B cell (primary cell): ENCODE results near the gene FREM2. TPM values are rescaled to one million over a fixed set of nuclear protein-coding genes. Genes with fewer than 3 reads are reported as not detected.

Experiments used
- ATAC-seq: fragments of 200-7000 bp; cut with Tn5 transposase; one replicate; pipeline ENCODE4 v1.10.0; 2021; ENCODE audit warnings: low read depth, mild to moderate bottlenecking, moderate number of reproducible peaks, moderate library complexity
- CTCF ChIA-PET: fragments of 350-600 bp; sonication (Branson Sonifier 250); formaldehyde crosslinking; loops from one replicate; lab custom pipeline; 2021; ENCODE audit warnings: antibody characterized with exemption, inconsistent platforms; lab: Charles Lee
- POLR2A ChIA-PET: fragments of 350-600 bp; sonication (Branson Sonifier 250); formaldehyde crosslinking; loops from one replicate; lab custom pipeline; 2021; ENCODE audit warnings: antibody characterized with exemption; lab: Charles Lee
- DNase-seq: peaks from one replicate; pipeline ENCODE4 v3.0.0; 2013
- H2AFZ ChIP-seq: 2 replicates; pipeline ENCODE4 v1.6.1; 2012; ENCODE audit warnings: mild to moderate bottlenecking, low read depth, low read length; ENCODE audit not compliant: insufficient read depth, poor library complexity, severe bottlenecking
- H3K27ac ChIP-seq, 2 donors: 1 replicate in 1 of 2; 2 replicates in 1 of 2; pipeline ENCODE4 v1.5.1; 2012 to 2013; ENCODE audit warnings: low read length in 2 of 2, mild to moderate bottlenecking in 2 of 2, moderate library complexity in 1 of 2
- H3K27me3 ChIP-seq, 4 experiments: fragments of 200-600 bp in 1 of 4; sonication (generic) in 1 of 4; replicated peaks in 1 of 4; 1 replicate in 2 of 4; 2 replicates in 2 of 4; pipeline versions ENCODE4 v1.6.1 to v1.7.0; 2013 to 2016; ENCODE audit warnings: low read length in 3 of 4, mild to moderate bottlenecking in 2 of 4, mixed read lengths in 1 of 4, moderate library complexity in 1 of 4; ENCODE audit not compliant: insufficient read depth in 4 of 4, control insufficient read depth in 3 of 4; ENCODE audit errors: control extremely low read depth in 1 of 4
- H3K36me3 ChIP-seq, 2 experiments: replicated peaks in 1 of 2; 1 replicate in 1 of 2; 2 replicates in 1 of 2; pipeline versions ENCODE4 v1.6.1 to v1.7.1; 2013; ENCODE audit warnings: low read length in 1 of 2; ENCODE audit not compliant: insufficient read depth in 2 of 2, control insufficient read depth in 1 of 2; ENCODE audit errors: control extremely low read depth in 1 of 2, extremely low read depth in 1 of 2
- H3K4me1 ChIP-seq, 2 donors: fragments of 200-600 bp in 1 of 2; sonication (generic) in 1 of 2; 1 replicate in 1 of 2; 2 replicates in 1 of 2; pipeline versions ENCODE4 v1.5.1 to v1.6.1; 2013 to 2017; ENCODE audit warnings: low read length in 2 of 2; ENCODE audit not compliant: control insufficient read depth in 2 of 2, insufficient read depth in 2 of 2
- H3K4me2 ChIP-seq: replicated peaks from 2 replicates; pipeline ENCODE3; 2012; ENCODE audit warnings: mild to moderate bottlenecking, low read depth, low read length; ENCODE audit not compliant: poor library complexity, severe bottlenecking
- H3K4me3 ChIP-seq, 5 experiments: fragments of 200-600 bp in 1 of 5; sonication (generic) in 1 of 5; 1 replicate in 3 of 5; 2 replicates in 2 of 5; pipeline versions ENCODE4 v1.5.1 to v1.7.0; 2011 to 2016; ENCODE audit warnings: low read length in 4 of 5, mild to moderate bottlenecking in 4 of 5, low read depth in 2 of 5, control low read depth in 1 of 5, moderate library complexity in 1 of 5; ENCODE audit not compliant: insufficient read depth in 1 of 5; ENCODE audit errors: control extremely low read depth in 1 of 5, extremely low read depth in 1 of 5
- H3K79me2 ChIP-seq: fragments of 200-600 bp; sonication (generic); one replicate; pipeline ENCODE4 v1.6.0; 2016; ENCODE audit warnings: low read length; ENCODE audit not compliant: control insufficient read depth, insufficient read depth
- H3K9ac ChIP-seq: fragments of 200-600 bp; sonication (generic); 2 replicates; pipeline ENCODE4 v1.6.1; 2017; ENCODE audit warnings: mild to moderate bottlenecking, low read length, moderate library complexity
- H3K9me3 ChIP-seq, 3 donors: one replicate each; pipeline versions ENCODE4 v1.6.1 to v1.7.1; 2013; ENCODE audit warnings: low read length in 2 of 3; ENCODE audit not compliant: control insufficient read depth in 2 of 3, insufficient read depth in 1 of 3; ENCODE audit errors: control extremely low read depth in 1 of 3
- H4K20me1 ChIP-seq: 2 replicates; pipeline ENCODE4 v1.6.0; 2012; ENCODE audit warnings: mild to moderate bottlenecking, low read length; ENCODE audit not compliant: insufficient read depth, control insufficient read depth, poor library complexity, severe bottlenecking
- H3K27ac Mint-ChIP-seq: one replicate; pipeline ENCODE4 v1.8.0; 2021; ENCODE audit warnings: mixed read lengths
- H3K27me3 Mint-ChIP-seq: one replicate; pipeline ENCODE4 v1.8.0; 2021; ENCODE audit warnings: mixed read lengths
- H3K4me1 Mint-ChIP-seq: one replicate; pipeline ENCODE4 v1.8.0; 2021; ENCODE audit warnings: mixed read lengths
- H3K4me3 Mint-ChIP-seq: one replicate; pipeline ENCODE4 v1.8.0; 2021; ENCODE audit warnings: mixed read lengths
- H3K9me3 Mint-ChIP-seq: one replicate; pipeline ENCODE4 v1.8.0; 2022; ENCODE audit warnings: mixed read lengths; ENCODE audit not compliant: insufficient read depth
- EZH2 ChIP-seq: IDR thresholded peaks from 2 replicates; pipeline ENCODE4 v1.6.1; 2012; ENCODE audit warnings: borderline replicate concordance, low read depth, mild to moderate bottlenecking, moderate library complexity, low read length; ENCODE audit not compliant: insufficient read depth, poor library complexity, severe bottlenecking
- WGBS: methylation state at CpG from one replicate; pipeline ENCODE4 v1.1.5; 2013; ENCODE audit warnings: missing lambda C conversion rate; ENCODE audit not compliant: insufficient coverage; 5-methylcytosine and 5-hydroxymethylcytosine counted together
- intact Hi-C: fragments of 100-400 bp; cut with micrococcal nuclease; formaldehyde crosslinking; loops from one replicate; pipeline ENCODE4 v1.10.0; 2022
- polyA plus RNA-seq: library from polyadenylated mRNA; depleted of rRNA; stranded (reverse); fragments of >200 nt; gene quantifications from 2 replicates; pipeline ENCODE4 v1.2.3, GENCODE V29; 2012
- total RNA-seq, 2 donors: library from RNA; stranded (reverse); fragments of 120-200 nt in 1 of 2; gene quantifications; 1 replicate in 1 of 2; 2 replicates in 1 of 2; pipeline versions ENCODE4 v1.2.3 to v1.2.4, GENCODE V29; 2013 to 2022
- TF ChIP-seq, protein P1 (sequence below): fragments of 200-600 bp; IDR thresholded peaks from one replicate; pipeline ENCODE4 v1.8.0; 2022; ENCODE audit warnings: antibody characterized with exemption, mild to moderate bottlenecking

FREM2 gene
- total and polyA plus RNA-seq, 2 donors (not counting 1 experiment from before 2014, with no cell fraction given) = not detected

DNA sequence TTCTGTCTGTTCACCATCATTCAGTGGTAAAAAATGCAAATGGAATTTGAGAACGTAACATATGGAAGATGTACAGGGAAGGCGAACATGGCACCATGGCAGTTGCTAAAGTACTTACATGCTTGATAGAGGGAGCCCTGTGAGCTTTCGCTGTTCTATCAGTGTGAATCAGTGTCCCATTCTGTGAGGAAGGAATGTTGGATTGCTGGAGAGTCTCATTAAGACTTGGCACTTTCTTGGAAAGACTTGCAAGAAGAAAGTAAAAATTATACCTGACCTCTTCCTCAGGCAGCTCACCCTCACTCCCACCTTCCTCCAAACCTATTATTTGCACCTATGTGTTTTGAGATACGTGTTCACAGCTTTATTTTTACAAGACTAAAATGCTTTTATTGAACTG, 43.5 kb downstream of the FREM2 start:
- Histone ChIP-seq H3K9me3 (no peaks in the 10 kb centered on the region), H3K79me2 (no peaks in the 10 kb centered on the region), H3K27ac (no peak overlapping the region), H3K36me3 (no peaks in the 10 kb centered on the region), H3K4me3 (no peak overlapping the region), H3K9ac (no peak overlapping the region), H4K20me1 (no peaks in the 10 kb centered on the region), H3K4me2 (no peak overlapping the region), H3K4me1 (no peaks in the 10 kb centered on the region), H3K27me3 (no peaks in the 10 kb centered on the region), H2AFZ (no peak overlapping the region)
- no peak for DNase-seq
- Mint-ChIP-seq H3K4me3 (no peak overlapping the region), H3K27ac (no peak overlapping the region), H3K4me1 (no peaks in the 10 kb centered on the region), H3K9me3 (no peaks in the 10 kb centered on the region), H3K27me3 (no peaks in the 10 kb centered on the region)
- TF ChIP-seq EZH2 = no peak
- TF ChIP-seq, protein P1, sequence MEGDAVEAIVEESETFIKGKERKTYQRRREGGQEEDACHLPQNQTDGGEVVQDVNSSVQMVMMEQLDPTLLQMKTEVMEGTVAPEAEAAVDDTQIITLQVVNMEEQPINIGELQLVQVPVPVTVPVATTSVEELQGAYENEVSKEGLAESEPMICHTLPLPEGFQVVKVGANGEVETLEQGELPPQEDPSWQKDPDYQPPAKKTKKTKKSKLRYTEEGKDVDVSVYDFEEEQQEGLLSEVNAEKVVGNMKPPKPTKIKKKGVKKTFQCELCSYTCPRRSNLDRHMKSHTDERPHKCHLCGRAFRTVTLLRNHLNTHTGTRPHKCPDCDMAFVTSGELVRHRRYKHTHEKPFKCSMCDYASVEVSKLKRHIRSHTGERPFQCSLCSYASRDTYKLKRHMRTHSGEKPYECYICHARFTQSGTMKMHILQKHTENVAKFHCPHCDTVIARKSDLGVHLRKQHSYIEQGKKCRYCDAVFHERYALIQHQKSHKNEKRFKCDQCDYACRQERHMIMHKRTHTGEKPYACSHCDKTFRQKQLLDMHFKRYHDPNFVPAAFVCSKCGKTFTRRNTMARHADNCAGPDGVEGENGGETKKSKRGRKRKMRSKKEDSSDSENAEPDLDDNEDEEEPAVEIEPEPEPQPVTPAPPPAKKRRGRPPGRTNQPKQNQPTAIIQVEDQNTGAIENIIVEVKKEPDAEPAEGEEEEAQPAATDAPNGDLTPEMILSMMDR = no peak
- CTCF ChIA-PET = no interaction called here
- intact Hi-C loops = no loop called here
- 93% methylated on average over 2 of the region's 4 CpGs for WGBS
- POLR2A ChIA-PET = no interaction called here
- ATAC-seq = no peak

DNA sequence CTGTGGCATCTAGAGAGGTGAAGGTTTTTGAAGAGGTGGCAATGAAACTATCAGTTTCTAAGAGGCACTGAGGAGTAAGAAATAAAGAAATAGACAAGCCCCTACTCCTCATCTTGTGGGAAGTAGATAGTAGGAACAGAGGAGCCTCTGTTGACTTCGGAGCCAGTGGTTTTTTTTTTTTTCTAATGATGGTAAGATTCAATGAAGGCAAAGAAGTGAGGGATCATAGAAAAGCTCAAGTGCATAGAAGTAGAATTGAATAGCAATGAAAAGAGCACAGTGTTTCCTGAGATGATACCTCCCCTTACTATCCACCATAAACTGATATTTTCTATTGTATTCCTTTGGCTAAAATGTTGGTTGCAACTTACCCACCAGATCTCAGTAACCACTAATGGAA, 46.3 kb downstream of the FREM2 start:
- ChIA-PET POLR2A (no interaction called here), CTCF (no interaction called here)
- Mint-ChIP-seq H3K27me3 (no peaks in the 10 kb centered on the region), H3K9me3 (no peaks in the 10 kb centered on the region), H3K4me3 (no peak overlapping the region), H3K4me1 (no peaks in the 10 kb centered on the region), H3K27ac (no peak overlapping the region)
- Histone ChIP-seq H3K4me1 (no peaks in the 10 kb centered on the region), H3K4me2 (no peak overlapping the region), H3K27me3 (no peaks in the 10 kb centered on the region), H3K79me2 (no peaks in the 10 kb centered on the region), H3K36me3 (no peaks in the 10 kb centered on the region), H4K20me1 (no peaks in the 10 kb centered on the region), H3K27ac (no peak overlapping the region), H3K4me3 (no peak overlapping the region), H3K9ac (no peak overlapping the region), H2AFZ (no peak overlapping the region), H3K9me3 (no peaks in the 10 kb centered on the region)
- ATAC-seq = no peak
- TF ChIP-seq EZH2 = no peak
- TF ChIP-seq, protein P1 = no peak
- intact Hi-C loops = no loop called here
- DNase-seq = no peak
- no CpG with 5 or more reads among the region's 1 CpG for WGBS
